Peyer's patch (tissue), 4 donors: ENCODE measurements around the gene DAB1. TPM values are rescaled to one million over a fixed set of nuclear protein-coding genes. Genes with fewer than 3 reads are reported as not detected.

ENCODE experiments used
- DNase-seq, 3 donors: peaks; one replicate each; pipeline ENCODE4 v3.0.0-alpha.2; 2017 to 2019
- H3K27ac ChIP-seq, 4 donors: fragments of 200-600 bp; sonication (generic); one replicate each; pipeline ENCODE4 v1.5.1; 2016 to 2019
- H3K27me3 ChIP-seq, 2 donors: fragments of 200-600 bp; sonication (generic); one replicate each; pipeline ENCODE4 v1.5.1; 2019
- H3K36me3 ChIP-seq, 3 donors: fragments of 200-600 bp; sonication (generic); one replicate each; pipeline ENCODE4 v1.5.1; 2016 to 2019
- H3K4me1 ChIP-seq, 4 donors: fragments of 200-600 bp; sonication (generic); one replicate each; pipeline ENCODE4 v1.5.1; 2016 to 2019
- H3K4me3 ChIP-seq, 4 donors: fragments of 200-600 bp; sonication (generic); 1 replicate in 3 of 4; 2 replicates in 1 of 4; pipeline ENCODE4 v1.5.1; 2016 to 2019; ENCODE audit warnings: mild to moderate bottlenecking in 1 of 4
- H3K9me3 ChIP-seq, 4 donors: fragments of 200-600 bp; sonication (generic); one replicate each; pipeline ENCODE4 v1.5.1; 2016 to 2019; ENCODE audit warnings: mild to moderate bottlenecking in 1 of 4
- POLR2A ChIP-seq, 2 donors: fragments of 450-650 bp; IDR thresholded peaks; one replicate each; pipeline ENCODE4 v1.5.1; 2017; ENCODE audit warnings: antibody characterized with exemption in 2 of 2, mild to moderate bottlenecking in 2 of 2, moderate library complexity in 2 of 2
- total RNA-seq, 4 donors: library from RNA; depleted of rRNA; stranded (reverse); fragments of >200 nt; gene quantifications; one replicate each; pipeline ENCODE4 v1.1.0, GENCODE V29; 2016
- TF ChIP-seq, protein P1 (sequence below), 6 experiments: fragments of 450-650 bp in 4 of 6; fragments of 200-600 bp in 2 of 6; sonication (generic) in 1 of 6; IDR thresholded peaks; one replicate each; pipeline ENCODE4 v1.5.1; 2017 to 2019; ENCODE audit warnings: antibody characterized with exemption in 6 of 6, mild to moderate bottlenecking in 3 of 6, moderate library complexity in 1 of 6

The DAB1 gene
- total RNA-seq, 4 donors from 2014 or later, result 4.1 to 75.3 (median 63.9) TPM

GRCh38 chr1:57250021-57250420, 173.8 kb downstream of the DAB1 start:
- no peaks in the 10 kb centered on the region for H3K27me3 ChIP-seq

DNA sequence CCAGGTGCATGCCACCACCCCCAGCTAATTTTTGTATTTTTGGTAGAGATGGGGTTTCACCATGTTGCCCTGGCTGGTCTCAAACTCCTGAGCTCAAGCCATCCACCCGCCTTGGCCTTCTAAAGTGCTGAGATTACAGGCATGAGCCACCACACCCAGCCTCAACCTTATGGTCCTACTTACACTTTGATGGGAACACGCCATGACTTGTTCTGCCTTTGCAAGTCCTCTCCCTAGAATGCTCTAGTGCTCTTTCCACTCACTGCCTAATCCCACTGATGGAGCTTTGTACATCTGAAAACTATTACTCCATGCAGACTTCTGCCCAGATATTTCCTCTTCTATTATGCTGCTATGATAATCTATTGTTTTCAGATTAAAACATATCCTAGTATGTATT, 174.3 kb downstream of the DAB1 start:
- Histone ChIP-seq H3K36me3 (no peaks in the 10 kb centered on the region), H3K4me3 (no peak overlapping the region), H3K9me3 (peaks cover 0 to 7% (median 0%) of the 10 kb centered on the region in 4 donors), H3K4me1 (no peaks in the 10 kb centered on the region), H3K27me3 (no peaks in the 10 kb centered on the region), H3K27ac (no peak overlapping the region)
- no peak for DNase-seq
- TF ChIP-seq POLR2A (IDR thresholded peaks at IDR 0.05), result no peak
- TF ChIP-seq, protein P1, sequence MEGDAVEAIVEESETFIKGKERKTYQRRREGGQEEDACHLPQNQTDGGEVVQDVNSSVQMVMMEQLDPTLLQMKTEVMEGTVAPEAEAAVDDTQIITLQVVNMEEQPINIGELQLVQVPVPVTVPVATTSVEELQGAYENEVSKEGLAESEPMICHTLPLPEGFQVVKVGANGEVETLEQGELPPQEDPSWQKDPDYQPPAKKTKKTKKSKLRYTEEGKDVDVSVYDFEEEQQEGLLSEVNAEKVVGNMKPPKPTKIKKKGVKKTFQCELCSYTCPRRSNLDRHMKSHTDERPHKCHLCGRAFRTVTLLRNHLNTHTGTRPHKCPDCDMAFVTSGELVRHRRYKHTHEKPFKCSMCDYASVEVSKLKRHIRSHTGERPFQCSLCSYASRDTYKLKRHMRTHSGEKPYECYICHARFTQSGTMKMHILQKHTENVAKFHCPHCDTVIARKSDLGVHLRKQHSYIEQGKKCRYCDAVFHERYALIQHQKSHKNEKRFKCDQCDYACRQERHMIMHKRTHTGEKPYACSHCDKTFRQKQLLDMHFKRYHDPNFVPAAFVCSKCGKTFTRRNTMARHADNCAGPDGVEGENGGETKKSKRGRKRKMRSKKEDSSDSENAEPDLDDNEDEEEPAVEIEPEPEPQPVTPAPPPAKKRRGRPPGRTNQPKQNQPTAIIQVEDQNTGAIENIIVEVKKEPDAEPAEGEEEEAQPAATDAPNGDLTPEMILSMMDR (IDR thresholded peaks at IDR 0.05), result no peak

More at GRCh38 chr1:57250021-57250420, 173.8 kb downstream of the DAB1 start:
- Histone ChIP-seq H3K36me3 (no peaks in the 10 kb centered on the region), H3K27ac (no peak overlapping the region), H3K4me1 (no peaks in the 10 kb centered on the region), H3K4me3 (no peak overlapping the region), H3K9me3 (peaks cover 0 to 7% (median 0%) of the 10 kb centered on the region in 4 donors)
- TF ChIP-seq POLR2A (IDR thresholded peaks at IDR 0.05), result no peak
- TF ChIP-seq, protein P1 (IDR thresholded peaks at IDR 0.05), result no peak
- DNase-seq, result no peak

DNA sequence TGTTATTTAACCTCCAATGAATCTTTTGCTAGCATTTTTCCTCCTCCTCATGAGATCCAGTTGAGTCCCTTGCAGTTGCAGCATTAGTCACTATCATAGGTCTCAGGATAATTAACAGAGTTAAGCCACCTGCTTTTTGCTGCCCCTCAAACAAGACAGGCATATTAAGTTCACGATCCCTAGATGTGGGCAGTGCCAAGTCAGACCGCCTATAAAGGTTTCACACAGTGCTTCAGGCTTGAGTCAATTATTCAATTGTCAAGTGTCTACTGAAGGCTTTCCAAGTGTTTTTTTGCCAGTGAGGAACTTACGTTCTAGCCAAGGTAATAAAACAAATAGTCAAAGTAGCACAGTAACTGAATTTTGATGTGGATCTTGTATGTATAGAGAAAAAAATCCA, 175.0 kb downstream of the DAB1 start:
- Histone ChIP-seq H3K4me1 (no peaks in the 10 kb centered on the region), H3K36me3 (no peaks in the 10 kb centered on the region), H3K9me3 (peaks cover 0 to 7% (median 0%) of the 10 kb centered on the region in 4 donors), H3K4me3 (no peak overlapping the region), H3K27ac (no peak overlapping the region), H3K27me3 (no peaks in the 10 kb centered on the region)
- no peak for DNase-seq
- TF ChIP-seq, protein P1 (IDR thresholded peaks at IDR 0.05), result no peak
- no peak for TF ChIP-seq POLR2A (IDR thresholded peaks at IDR 0.05)

- no peaks in the 10 kb centered on the region for H3K9me3 ChIP-seq
- H3K4me3 ChIP-seq, result no peak overlapping the region
- H3K27me3 ChIP-seq, result no peaks in the 10 kb centered on the region
- TF ChIP-seq, protein P1 (IDR thresholded peaks at IDR 0.05), result no peak
- no peak for TF ChIP-seq POLR2A (IDR thresholded peaks at IDR 0.05)
- no peaks in the 10 kb centered on the region for H3K4me1 ChIP-seq
- H3K36me3 ChIP-seq, result no peaks in the 10 kb centered on the region
- H3K27ac ChIP-seq, result no peak overlapping the region
- DNase-seq, result no peak
Measured at GRCh38 chr1:57238233-57238781, 185.6 kb downstream of the DAB1 start.

- no peaks in the 10 kb centered on the region for H3K27me3 ChIP-seq
- TF ChIP-seq, protein P1 (IDR thresholded peaks at IDR 0.05), result no peak
- no peak for TF ChIP-seq POLR2A (IDR thresholded peaks at IDR 0.05)
- H3K36me3 ChIP-seq, result no peaks in the 10 kb centered on the region
- H3K4me3 ChIP-seq, result no peak overlapping the region
- H3K27ac ChIP-seq, result no peak overlapping the region
- H3K9me3 ChIP-seq, result no peaks in the 10 kb centered on the region
- no peak for DNase-seq
- no peaks in the 10 kb centered on the region for H3K4me1 ChIP-seq
Measured at GRCh38 chr1:57235730-57236510, 187.9 kb downstream of the DAB1 start.
